ENCODE measurements around the gene TCL1B. TPM values are rescaled to one million over a fixed set of nuclear protein-coding genes. Genes with fewer than 3 reads are reported as not detected.

TCL1B gene
- total and polyA plus RNA-seq, 2 donors (not counting 3 experiments of a cell fraction or from before 2014, with no cell fraction given), result not detected

DNA sequence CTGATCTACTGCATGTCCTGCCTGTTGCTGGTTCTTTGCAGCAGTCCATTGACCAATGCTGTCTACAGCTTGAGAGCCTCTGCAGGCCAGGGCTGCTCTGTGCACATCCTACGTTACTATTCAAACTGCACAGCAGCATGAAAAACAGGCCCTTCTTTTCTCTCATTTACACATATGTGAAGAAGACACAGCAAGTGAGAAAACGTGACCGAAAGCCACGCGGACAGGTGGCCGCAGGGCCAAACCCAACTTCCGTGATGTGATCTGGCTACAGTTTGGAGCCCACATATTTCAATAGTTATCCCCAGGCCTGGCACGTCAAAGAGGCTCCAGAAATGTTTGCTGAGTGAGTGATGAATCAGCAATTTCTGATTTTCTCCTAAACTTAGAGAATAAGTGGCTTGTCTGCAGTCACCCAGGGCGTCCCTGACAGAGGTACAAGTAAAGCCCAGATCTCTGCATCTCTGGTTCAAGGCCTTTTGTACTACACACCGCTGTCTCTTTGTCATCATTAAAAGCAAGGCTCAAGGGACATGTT, 17.9 kb upstream of the TCL1B start:
- Histone ChIP-seq H3K9me3 (replicated peaks; ENCODE audit: control insufficient read depth, insufficient read depth, low read length) (no peaks in the 10 kb centered on the region), H3K79me2 (ENCODE audit: control insufficient read depth, insufficient read depth, low read length) (no peaks in the 10 kb centered on the region), H3K9me1 (replicated peaks; ENCODE audit: control insufficient read depth, extremely low read depth, insufficient read depth, low read length) (no peaks in the 10 kb centered on the region), H3K4me2 (ENCODE audit: insufficient read depth, low read length) (no peak overlapping the region), H3K27ac (ENCODE audit: insufficient read depth, low read depth, low read length) (no peak overlapping the region), H2AFZ (ENCODE audit: low read depth, low read length) (no peak overlapping the region), H3K36me3 (ENCODE audit: control insufficient read depth in 2 of 2, extremely low read depth in 1 of 2, insufficient read depth in 2 of 2, low read length in 2 of 2) (no peaks in the 10 kb centered on the region), H4K20me1 (replicated peaks; ENCODE audit: control insufficient read depth, extremely low read depth, insufficient read depth, low read length) (no peaks in the 10 kb centered on the region), H3K4me3 (replicated peaks in 1 of 3; ENCODE audit: insufficient read depth in 1 of 3, low read depth in 1 of 3, low read length in 3 of 3) (no peak overlapping the region), H3K27me3 (ENCODE audit: control insufficient read depth in 2 of 2, insufficient read depth in 2 of 2, low read length in 2 of 2) (no peaks in the 10 kb centered on the region), H3K4me1 (ENCODE audit: control insufficient read depth, extremely low read depth, insufficient read depth, low read length) (no peaks in the 10 kb centered on the region), H3K9ac (replicated peaks; ENCODE audit: extremely low read depth, insufficient read depth, low read length) (no peak overlapping the region)
- dilution Hi-C loops (cut with MboI; ENCODE audit: extremely low pct_ligation_motif_present, low sequenced_read_pairs), result no loop called here
- DNase-seq (ENCODE audit: low read depth, low spot score) (no peak), FAIRE-seq (no peak)
- intact Hi-C loops (cut with micrococcal nuclease), result no loop called here
- ChIA-PET POLR2A (no interaction called here), CTCF (no interaction called here)
- no TSS peak for BruUV-seq (replicated peaks)
- TF ChIP-seq EZH2 (IDR thresholded peaks at IDR 0.05; ENCODE audit: borderline replicate concordance, low read depth, low read length, severe bottlenecking) (no peak), MAX (IDR thresholded peaks at IDR 0.05; ENCODE audit: insufficient read depth, insufficient read length) (no peak), CTCF (IDR thresholded peaks at IDR 0.05; ENCODE audit: extremely low read depth in 1 of 2, insufficient read depth in 1 of 2, low read depth in 1 of 2, low read length in 2 of 2) (no peak), JUN (IDR thresholded peaks at IDR 0.05; ENCODE audit: borderline replicate concordance, insufficient read depth, insufficient read length, low read depth) (no peak), FOS (IDR thresholded peaks at IDR 0.05; ENCODE audit: borderline replicate concordance, insufficient read depth, low read length) (no peak), GATA2 (IDR thresholded peaks at IDR 0.05; ENCODE audit: insufficient read depth, insufficient read length, low read depth, low read length) (no peak), POLR2AphosphoS5 (IDR thresholded peaks at IDR 0.05; ENCODE audit: insufficient read depth, low read depth, low read length) (no peak), POLR2A (IDR thresholded peaks at IDR 0.05; ENCODE audit: low read depth, low read length) (no peak), MYC (IDR thresholded peaks at IDR 0.05; ENCODE audit: low read depth, low read length) (no peak)

Measured in endothelial cell of umbilical vein (primary cell).